ENCODE measurements around the gene OCLN.
"Not testable (repeated sequence)": the region's sequence is repeated elsewhere in the genome, so short reads cannot be mapped to it uniquely, and the experiment has no call there.

The OCLN gene, protein sequence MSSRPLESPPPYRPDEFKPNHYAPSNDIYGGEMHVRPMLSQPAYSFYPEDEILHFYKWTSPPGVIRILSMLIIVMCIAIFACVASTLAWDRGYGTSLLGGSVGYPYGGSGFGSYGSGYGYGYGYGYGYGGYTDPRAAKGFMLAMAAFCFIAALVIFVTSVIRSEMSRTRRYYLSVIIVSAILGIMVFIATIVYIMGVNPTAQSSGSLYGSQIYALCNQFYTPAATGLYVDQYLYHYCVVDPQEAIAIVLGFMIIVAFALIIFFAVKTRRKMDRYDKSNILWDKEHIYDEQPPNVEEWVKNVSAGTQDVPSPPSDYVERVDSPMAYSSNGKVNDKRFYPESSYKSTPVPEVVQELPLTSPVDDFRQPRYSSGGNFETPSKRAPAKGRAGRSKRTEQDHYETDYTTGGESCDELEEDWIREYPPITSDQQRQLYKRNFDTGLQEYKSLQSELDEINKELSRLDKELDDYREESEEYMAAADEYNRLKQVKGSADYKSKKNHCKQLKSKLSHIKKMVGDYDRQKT

DNA sequence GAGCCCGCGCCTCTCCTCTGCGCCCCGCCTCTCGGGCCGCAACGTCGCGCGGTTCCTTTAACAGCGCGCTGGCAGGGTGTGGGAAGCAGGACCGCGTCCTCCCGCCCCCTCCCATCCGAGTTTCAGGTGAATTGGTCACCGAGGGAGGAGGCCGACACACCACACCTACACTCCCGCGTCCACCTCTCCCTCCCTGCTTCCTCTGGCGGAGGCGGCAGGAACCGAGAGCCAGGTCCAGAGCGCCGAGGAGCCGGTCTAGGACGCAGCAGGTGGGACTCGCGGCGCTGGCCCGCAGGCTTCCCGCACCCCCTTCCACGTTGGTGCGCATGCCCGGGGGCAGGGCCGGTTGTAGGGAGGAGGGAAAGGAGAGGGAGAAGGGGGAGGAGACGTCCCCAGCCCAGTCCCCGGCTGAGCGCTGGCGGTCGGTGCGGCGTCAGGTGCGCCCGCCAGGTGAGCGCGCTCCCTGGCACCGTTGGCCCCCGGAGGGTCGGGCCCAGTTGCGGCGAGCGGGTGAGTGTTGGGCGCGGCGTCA is at the start of gene OCLN:
OCLN (plus strand) TSS at position 400 of the 532 bp plus-strand sequence. CDS start 11,455 bp downstream, outside the sequence.
- H3K4me3 ChIP-seq (ENCODE audit: control insufficient read depth, low read depth, low read length) = peak within 1 kb of the TSS; percentile 55
- no peak for DNase-seq (ENCODE audit: low read depth)
- TF ChIP-seq, protein P1, sequence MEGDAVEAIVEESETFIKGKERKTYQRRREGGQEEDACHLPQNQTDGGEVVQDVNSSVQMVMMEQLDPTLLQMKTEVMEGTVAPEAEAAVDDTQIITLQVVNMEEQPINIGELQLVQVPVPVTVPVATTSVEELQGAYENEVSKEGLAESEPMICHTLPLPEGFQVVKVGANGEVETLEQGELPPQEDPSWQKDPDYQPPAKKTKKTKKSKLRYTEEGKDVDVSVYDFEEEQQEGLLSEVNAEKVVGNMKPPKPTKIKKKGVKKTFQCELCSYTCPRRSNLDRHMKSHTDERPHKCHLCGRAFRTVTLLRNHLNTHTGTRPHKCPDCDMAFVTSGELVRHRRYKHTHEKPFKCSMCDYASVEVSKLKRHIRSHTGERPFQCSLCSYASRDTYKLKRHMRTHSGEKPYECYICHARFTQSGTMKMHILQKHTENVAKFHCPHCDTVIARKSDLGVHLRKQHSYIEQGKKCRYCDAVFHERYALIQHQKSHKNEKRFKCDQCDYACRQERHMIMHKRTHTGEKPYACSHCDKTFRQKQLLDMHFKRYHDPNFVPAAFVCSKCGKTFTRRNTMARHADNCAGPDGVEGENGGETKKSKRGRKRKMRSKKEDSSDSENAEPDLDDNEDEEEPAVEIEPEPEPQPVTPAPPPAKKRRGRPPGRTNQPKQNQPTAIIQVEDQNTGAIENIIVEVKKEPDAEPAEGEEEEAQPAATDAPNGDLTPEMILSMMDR (conservative IDR thresholded peaks at IDR 0.05; ENCODE audit: control insufficient read depth, insufficient read depth, low read depth, low read length) = no peak

DNA sequence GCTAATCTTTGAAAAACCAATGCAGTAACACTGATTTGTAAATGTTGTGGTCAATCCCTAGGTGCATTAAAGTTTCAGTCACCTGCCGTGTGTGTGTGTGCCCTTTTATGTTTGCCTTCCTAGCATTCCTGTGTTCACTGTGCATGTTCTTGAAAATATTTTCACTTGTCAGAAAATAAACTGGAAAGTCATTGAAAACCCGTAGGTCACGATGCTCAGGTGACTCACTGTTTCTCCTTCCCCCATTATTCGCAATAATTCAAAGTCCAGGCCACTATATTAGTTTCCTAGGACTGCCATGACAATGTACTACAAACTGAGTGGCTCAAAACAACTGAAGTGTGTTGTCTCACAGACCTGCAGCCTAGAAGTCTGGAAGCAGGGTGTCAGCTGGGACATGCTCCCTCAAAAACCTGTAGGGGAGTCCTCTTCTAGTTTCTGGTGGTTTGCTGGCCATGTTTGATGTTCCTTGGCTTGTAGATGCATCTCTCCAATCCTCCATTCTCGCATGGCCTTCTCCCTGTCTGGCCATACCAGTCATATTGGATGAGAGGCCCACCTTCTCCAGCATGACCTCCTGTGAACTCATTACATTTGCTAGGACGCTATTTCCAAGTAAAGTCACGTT is 48.3 kb upstream of the OCLN start:
- DNase-seq (ENCODE audit: low read depth) = no peak
- no peak overlapping the region for H3K4me3 ChIP-seq (ENCODE audit: control insufficient read depth, low read depth, low read length)
- TF ChIP-seq, protein P1 (conservative IDR thresholded peaks at IDR 0.05; ENCODE audit: control insufficient read depth, insufficient read depth, low read depth, low read length) = no peak

DNA sequence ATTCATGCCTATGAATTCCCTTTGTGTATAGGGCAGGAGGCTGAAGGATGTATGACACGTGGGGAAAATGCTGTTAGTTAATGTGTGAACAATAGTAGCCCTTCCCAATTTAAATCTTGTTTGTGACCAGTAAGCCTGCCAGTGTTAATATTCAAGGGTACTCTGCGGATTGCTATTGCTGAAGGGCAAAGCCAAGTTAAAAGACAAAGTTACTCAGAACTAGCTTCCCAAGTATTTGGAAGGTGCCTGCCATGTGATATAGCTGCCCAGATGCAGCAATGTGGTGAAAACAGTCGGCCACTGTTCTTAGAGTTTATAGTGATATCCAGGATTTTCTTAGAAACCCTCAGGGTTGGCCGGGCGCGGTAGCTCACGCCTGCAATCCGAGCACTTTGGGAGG is 43.1 kb upstream of the OCLN start:
- TF ChIP-seq, protein P1 (conservative IDR thresholded peaks at IDR 0.05; ENCODE audit: control insufficient read depth, insufficient read depth, low read depth, low read length) = no peak
- DNase-seq (ENCODE audit: low read depth) = no peak
- no peak overlapping the region for H3K4me3 ChIP-seq (ENCODE audit: control insufficient read depth, low read depth, low read length)

DNA sequence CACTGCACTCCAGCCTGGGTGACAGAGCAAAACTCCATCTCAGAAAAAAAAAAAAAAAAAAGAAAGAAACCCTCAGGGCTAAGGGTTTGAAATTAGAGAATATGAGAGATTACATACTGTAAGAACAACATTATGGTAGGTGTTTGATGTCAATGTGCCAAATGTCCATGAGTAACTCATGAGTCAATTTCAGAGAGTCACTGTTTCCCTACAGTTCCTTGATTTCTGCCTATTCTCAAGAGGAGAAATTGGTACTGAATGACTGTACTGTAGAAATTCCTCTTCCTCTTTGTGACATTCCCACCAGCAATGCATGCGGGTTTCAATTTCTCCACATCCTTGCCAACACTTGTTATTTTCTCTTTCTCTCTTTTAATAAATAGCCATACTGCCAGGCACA is 42.5 kb upstream of the OCLN start:
- no peak overlapping the region for H3K4me3 ChIP-seq (ENCODE audit: control insufficient read depth, low read depth, low read length)
- TF ChIP-seq, protein P1 (conservative IDR thresholded peaks at IDR 0.05; ENCODE audit: control insufficient read depth, insufficient read depth, low read depth, low read length) = no peak
- peak; percentile 97 for DNase-seq (ENCODE audit: low read depth)

DNA sequence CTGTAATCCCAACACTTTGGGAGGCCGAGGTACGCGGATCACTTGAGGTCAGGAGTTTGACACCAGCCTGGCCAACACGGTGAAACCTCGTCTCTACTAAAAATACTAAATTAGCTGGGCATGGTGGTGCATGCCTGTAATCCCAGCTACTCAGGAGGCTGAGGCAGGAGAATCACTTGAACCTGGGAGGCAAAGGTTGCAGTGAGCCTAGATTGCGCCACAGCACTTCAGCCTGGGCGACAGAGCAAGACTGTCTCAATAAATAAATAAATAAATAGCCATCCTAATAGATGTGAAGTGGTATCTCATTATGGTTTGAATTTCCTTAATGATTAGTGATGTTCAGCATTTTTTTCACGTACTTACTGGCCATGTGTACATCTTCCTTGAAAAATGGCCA is 42.1 kb upstream of the OCLN start:
- not testable (repeated sequence) for DNase-seq (ENCODE audit: low read depth); H3K4me3 ChIP-seq (ENCODE audit: control insufficient read depth, low read depth, low read length)

DNA sequence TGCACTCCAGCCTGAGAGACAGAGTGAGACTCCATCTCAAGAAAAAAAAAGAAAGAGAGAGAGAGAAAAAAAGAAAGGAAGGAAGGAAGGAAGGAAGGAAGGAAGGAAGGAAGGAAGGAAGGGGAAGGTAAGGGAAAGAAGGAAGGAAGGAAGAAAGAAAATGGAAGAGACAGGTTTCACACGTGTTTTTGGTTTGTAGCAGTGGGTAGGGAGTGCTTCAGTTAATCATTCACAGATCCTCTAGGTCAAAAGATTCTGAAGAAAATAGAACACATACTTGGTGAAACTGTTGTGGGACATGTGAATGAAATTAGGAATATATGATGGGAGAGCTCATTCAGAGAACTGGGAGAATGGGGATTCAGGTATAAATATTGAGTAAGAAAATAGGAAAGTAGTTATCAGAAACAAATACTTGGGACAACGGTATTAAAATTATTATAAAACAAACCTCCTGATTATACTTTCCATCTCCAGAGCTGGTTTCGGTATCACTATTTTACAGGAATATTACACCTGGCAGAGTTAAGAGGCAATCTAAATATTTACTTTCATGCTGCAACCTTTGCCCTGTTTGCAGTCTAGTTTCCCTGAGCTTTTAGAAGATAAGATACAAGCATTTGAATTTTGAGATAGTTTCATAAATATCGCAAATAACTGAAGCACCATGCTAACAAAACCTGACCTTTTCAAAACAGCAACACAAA is 40.5 kb upstream of the OCLN start:
- H3K4me3 ChIP-seq (ENCODE audit: control insufficient read depth, low read depth, low read length) = no peak overlapping the region
- peak; percentile 19 for DNase-seq (ENCODE audit: low read depth)
- TF ChIP-seq, protein P1 (conservative IDR thresholded peaks at IDR 0.05; ENCODE audit: control insufficient read depth, insufficient read depth, low read depth, low read length) = no peak

DNA sequence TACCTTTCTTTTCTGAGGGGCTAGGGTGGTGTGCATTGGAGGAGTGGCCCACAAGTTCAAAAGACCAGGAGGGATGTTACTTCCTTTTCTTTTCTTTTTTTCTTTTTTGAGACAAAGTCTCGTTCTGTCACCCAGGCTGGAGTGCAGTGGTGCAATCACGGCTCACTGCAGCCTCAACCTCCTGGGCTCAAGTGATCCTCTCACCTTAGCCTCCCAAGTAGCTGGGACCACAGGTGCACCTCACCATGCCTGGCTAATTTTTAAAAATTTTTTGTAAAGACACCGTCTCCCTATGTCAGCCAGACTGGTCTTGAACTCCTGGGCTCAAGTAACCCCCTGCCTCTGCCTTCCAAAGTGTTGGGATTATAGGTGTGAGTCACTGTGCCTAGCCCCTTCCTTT is 39.1 kb upstream of the OCLN start:
- not testable (repeated sequence) for H3K4me3 ChIP-seq (ENCODE audit: control insufficient read depth, low read depth, low read length); DNase-seq (ENCODE audit: low read depth)
